Motor neuron (in vitro differentiated cells): ENCODE results near the gene INPP1. TPM values are rescaled to one million over a fixed set of nuclear protein-coding genes. Genes with fewer than 3 reads are reported as not detected.

Experiments used
- total RNA-seq, 8 experiments: library from RNA; unstranded; fragments of 300-600 nt; gene quantifications; 2 replicates each; pipeline versions ENCODE4 v1.2.3 to v1.2.4, GENCODE V29; 2022

Gene INPP1
- total RNA-seq, 8 experiments from 2014 or later = 4.3 to 29.2 (median 8.4) TPM

Other genes starting within 250 kb of the INPP1 start
- gene HIBCH, start 23.8 kb upstream of the INPP1 start, total RNA-seq = 10 to 100 TPM; 12.4 to 70.6 (median 23.7) TPM
- 10 to 100 TPM in 5 of 8 experiments, 1 to 10 TPM in 3; 3.9 to 21.7 (median 12.4) TPM for gene MFSD6, start 64.8 kb downstream of the INPP1 start, total RNA-seq
- 1 to 10 TPM; 1.3 to 7.8 (median 2.1) TPM for gene NEMP2, start 191.1 kb downstream of the INPP1 start, total RNA-seq